Superior temporal gyrus (tissue), 1 donor: ENCODE data around the gene SLC22A23.
"Not testable (repeated sequence)": the region's sequence is repeated elsewhere in the genome, so short reads cannot be mapped to it uniquely, and the experiment has no call there.

Source experiments
- DNase-seq: peaks from one replicate; pipeline ENCODE4 v3.0.0-alpha.2; 2016; ENCODE audit errors: extremely low spot score

The SLC22A23 gene

GRCh38 chr6:3244003-3244831 lies 212.6 kb downstream of the SLC22A23 start:
- DNase-seq = no peak

DNA sequence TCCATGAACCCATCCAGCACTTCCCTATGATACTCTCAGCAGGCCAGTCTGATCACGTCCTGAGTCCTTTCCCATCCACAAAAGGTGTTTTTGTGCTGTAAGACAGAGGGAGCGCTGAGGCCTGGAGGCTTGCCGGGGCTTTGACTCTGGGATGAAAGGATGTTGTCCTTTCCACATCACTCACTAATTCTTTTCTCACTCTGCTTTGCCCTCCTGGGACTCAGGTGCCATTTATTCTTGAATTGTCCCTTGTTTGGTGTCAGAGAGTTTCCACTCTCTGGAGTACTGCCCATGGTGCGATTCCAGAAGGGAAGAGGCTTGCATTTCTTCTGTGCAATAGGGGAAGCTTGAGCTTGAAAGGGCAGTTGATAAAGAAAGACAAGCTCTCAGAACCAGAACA lies 214.1 kb downstream of the SLC22A23 start:
- DNase-seq = no peak

DNA sequence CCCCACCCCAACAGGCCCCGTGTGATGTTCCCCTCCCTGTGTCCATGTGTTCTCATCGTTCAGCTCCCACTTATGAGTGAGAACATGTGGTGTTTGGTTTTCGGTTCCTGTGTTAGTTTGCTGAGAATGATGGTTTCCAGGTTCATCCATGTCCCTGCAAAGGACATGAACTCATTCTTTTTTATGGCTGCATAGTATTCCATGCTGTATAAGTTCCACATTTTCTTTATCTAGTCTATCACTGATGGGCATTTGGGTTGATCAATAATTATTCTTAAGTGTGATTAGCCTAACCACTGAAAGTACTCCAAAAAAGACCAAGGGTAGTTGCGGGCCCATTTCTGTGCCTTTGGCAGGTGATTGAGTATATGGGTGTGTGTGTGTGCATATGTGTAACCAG lies 215.1 kb downstream of the SLC22A23 start:
- DNase-seq = not testable (repeated sequence)

- DNase-seq = no peak
These were observed 216.3 kb downstream of the SLC22A23 start for GRCh38 chr6:3240595-3240994.

- DNase-seq = no peak
These were observed 217.6 kb downstream of the SLC22A23 start for GRCh38 chr6:3239110-3239830.

DNA sequence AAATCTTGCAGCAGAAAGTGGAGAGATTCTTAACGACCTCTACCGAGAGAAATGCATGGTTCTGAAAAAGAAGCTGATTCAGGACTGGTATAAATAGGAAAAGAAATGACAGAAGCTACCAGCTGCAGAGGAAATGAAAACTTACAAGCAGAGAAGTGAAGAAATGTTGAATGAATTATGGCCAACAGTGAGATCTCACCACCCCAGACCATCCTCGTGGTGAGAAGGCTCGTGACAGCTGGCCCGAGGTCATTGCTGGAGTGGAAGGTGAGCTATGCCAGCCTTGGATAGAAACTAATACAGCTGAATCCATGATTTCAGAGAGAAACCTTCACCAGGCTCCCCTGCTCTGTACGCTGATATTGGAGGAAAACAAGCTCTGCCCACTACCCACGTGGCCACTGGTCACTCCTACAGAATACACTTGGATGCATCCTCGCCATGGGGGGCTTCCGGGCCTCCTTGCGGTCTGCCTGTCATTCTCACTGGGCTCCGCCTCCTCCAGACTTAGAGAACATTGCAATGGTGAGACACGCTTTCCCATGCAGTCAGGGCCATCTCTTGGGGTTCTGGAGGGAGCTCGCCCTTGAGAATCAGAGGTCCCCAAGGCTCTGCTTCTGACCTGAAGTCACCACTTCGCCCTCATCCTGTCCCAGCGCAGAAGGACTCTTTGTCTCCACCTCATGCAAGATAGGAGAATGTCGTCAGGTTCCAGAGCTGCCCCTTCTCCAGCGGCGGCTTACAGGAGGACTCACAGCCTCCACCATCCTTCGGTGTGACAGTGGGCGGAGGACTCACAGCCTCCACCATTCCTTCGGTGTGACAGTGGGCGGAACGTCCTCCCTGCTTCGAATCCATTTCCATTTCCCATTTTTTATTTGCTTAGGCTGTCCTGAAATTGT lies 218.8 kb downstream of the SLC22A23 start:
- DNase-seq = no peak

GRCh38 chr6:3236005-3236404 lies 220.8 kb downstream of the SLC22A23 start:
- DNase-seq = no peak

- no peak for DNase-seq
These were observed 221.4 kb downstream of the SLC22A23 start for GRCh38 chr6:3235486-3235885.

DNA sequence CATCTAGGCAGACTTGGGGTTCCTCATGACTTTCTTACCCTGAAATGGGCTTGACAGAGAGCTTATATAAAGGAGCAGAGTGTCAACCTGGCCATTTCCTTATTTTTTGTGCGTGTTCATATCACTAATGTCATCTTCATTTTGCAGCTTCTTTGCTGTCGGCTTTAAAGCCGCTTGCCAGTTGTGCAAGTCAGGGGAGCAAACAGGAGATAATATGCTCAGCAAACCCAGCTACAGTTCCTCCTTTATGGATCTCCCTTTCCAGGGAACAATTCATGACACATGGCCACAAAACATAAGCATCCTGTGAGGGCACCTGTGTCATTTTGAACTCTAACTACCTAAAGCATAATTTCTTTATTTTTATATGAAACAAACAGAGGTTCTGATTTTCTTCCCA lies 222.9 kb downstream of the SLC22A23 start:
- DNase-seq = no peak

DNA sequence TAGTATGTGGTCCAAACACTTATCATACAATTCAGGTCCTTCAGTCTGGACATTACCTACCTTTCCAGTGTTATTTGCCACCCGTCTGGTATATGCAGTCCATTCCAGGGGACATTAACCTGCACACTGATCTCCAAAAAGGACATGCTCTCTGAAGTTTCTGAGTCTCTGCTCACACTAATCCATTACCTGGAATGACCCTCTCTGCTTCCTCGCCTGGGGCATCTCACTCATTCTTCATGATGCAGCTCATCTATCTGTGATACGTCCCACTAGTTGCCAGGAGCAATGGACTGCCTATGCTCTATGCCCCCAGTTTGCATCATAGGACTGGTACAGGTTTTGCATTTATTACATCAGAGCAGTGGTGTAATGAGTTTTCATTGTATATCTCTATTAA lies 223.5 kb downstream of the SLC22A23 start:
- no peak for DNase-seq

DNA sequence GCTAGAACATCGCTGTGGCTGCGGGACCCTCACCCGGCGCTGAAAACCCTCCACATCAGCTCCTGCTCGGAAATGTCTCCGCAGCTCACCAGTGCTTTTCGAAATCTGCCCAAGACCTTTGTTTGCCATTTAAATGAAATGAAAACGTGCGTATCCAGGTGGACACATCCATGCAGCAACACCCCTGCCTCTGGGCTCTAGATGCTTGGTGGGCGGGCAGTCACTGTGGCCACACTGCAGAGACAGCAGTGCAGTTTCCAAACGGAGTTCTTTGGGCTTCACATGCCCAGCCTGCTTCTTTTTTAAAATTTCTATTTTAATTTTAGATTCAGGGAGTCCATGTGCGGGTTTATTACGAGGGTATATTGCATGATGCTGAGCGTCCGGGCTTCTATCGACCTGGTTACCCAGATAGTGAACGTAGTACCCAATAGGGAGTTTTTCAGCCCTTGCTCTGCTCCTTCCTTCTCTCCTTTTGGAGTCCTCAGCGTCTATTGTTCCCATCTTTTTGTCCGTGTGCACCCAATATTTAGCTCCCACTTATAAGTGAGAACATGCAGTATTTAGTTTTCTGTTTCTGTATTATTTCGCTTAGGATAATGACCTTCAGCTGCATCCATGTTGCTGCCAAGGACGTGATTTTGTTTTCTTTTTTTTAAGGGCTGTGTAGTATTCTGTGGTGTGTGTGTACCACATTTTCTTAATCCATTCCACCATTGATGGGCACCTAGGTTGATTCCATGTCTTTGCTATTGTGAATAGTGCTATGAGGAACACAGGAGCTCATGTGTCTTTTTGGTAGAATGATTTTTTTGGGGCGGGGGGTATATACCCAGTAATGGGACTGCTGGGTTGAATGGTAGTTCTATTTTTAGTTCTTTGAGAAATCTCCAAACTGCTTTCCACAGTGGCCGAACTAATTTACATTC lies 224.6 kb downstream of the SLC22A23 start:
- peak; percentile 62 for DNase-seq

GRCh38 chr6:3231247-3232016 lies 225.4 kb downstream of the SLC22A23 start:
- peak; percentile 87 for DNase-seq

DNA sequence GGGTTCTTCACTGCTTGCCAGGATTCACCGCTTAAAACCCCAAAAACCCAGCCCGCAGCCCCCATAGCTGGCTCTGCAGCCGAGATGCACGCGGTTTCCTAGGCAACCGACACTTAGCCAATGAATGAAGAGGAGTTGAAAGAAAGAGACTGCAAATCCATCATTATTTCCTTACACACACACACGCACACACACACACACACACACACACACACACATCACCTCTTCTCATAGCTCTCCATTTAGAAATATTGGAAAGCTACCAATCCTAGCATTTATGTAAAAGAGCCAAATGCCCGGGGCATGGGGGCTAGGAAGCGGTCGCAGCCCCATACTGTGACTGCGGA lies 226.0 kb downstream of the SLC22A23 start:
- peak; percentile 80 for DNase-seq

DNA sequence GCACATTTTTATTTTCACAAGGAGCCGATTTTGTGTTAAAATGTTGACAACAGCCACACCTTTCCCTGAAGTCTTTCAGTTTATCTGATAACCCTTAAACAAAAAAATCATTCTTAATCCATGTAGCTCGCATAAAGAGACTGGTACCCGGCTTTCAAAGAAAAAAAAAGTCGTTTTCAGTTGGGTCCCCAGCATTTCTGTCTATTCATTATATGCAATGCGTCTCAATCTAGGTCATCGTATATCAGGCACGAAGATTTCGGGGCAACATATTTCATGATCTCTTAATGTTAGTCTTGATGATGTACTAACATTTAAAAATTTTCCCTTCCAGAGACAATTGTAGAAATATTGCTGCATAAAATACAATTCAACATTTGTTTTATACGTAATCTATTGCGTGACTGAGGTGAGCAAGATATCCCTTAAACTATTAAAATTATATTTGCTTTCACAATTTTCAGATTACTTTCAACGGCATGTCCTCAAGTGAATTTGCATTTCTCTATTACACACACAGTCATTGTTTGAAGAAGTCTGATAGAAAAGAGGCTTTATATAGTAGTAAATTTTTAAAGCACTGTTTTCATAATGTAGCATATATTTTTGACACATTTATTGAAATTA lies 226.5 kb downstream of the SLC22A23 start:
- peak; percentile 68 for DNase-seq

DNA sequence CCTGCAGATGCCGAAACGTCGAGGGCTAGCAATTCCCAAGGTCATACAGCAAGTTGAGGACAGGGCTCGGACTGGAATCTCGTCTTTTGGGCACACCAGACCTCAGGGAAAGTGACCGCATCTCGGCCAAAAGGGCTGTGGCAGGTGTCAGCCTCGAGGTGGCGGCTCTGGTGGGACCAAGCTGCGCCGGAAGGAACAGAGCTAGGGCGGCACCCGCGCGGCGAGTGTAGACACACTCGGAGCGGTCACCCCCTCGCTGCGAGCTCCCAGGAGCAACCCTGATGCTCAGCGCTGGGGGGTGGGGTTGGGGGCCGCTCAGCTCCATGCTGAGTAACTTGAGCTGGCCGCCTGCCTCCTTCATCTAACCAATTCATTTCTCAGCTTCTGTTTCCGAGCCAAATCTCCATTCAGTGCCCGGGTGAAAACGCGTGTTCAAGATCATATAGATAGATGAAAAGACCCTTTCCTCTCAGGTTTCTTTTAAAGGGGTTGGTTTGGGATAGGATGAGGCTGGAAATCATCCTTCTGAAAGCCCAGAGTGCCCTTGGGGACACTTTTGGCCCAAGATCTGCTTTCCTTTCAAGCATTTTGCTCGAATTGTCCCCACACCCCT lies 227.2 kb downstream of the SLC22A23 start:
- DNase-seq = no peak

- no peak for DNase-seq
These were observed 227.9 kb downstream of the SLC22A23 start for GRCh38 chr6:3228771-3229565.

GRCh38 chr6:3228046-3228671 lies 228.7 kb downstream of the SLC22A23 start:
- no peak for DNase-seq
